HG02973 (cell line): Measurements from ENCODE around the gene PIERCE2.
"Not testable (repeated sequence)": the region's sequence is repeated elsewhere in the genome, so short reads cannot be mapped to it uniquely, and the experiment has no call there.

ENCODE experiments used
- ATAC-seq: cut with Tn5 transposase; IDR thresholded peaks from one replicate; pipeline ENCODE4 v1.9.1; 2021; ENCODE audit warnings: moderate library complexity; ENCODE audit not compliant: unreplicated experiment

The PIERCE2 gene

GRCh38 chr15:55422089-55422488, 13.8 kb downstream of the PIERCE2 start:
- no peak for ATAC-seq

DNA sequence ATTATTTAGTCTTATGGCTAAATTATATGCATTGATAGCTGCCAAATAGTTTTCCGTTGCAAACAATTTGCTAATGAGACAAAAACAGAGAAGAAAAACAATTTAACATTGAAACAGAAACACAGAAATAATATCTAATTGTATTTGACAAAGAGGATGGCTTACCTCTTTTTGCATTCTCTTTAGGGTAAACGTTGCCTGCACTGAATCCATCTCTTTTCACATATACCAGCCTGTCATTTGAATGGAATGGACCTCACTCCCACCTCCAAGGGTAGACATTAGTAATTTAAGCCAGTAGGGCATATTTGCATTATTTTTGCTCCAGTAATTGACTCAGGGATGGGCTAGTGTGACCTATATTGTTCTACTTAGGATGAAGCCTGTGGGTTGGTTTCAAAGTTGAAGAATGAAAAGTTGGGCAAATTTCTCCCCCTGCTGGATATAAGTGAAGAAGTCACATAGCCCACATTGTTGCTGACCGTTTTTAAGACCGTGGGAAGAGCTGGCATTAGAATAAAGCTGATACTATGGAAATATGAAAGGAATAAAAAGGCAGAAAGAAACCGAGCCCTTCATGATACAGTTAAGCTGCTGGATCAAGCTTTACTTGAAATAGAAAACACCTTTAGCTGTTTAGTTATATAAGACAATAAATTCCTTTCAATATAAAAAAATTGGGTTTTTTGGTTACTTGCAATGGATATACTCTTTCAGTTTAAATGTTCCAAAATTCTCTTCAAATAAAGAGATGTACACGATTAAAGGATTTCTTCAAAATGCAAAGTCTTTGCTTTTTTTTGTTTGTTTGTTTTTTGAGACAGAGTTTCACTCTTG, 26.9 kb downstream of the PIERCE2 start:
- ATAC-seq: no peak

- ATAC-seq: not testable (repeated sequence)
Measured at GRCh38 chr15:55443141-55443540, 34.8 kb downstream of the PIERCE2 start.

- ATAC-seq: not testable (repeated sequence)
Measured at GRCh38 chr15:55445936-55446335, 37.6 kb downstream of the PIERCE2 start.

DNA sequence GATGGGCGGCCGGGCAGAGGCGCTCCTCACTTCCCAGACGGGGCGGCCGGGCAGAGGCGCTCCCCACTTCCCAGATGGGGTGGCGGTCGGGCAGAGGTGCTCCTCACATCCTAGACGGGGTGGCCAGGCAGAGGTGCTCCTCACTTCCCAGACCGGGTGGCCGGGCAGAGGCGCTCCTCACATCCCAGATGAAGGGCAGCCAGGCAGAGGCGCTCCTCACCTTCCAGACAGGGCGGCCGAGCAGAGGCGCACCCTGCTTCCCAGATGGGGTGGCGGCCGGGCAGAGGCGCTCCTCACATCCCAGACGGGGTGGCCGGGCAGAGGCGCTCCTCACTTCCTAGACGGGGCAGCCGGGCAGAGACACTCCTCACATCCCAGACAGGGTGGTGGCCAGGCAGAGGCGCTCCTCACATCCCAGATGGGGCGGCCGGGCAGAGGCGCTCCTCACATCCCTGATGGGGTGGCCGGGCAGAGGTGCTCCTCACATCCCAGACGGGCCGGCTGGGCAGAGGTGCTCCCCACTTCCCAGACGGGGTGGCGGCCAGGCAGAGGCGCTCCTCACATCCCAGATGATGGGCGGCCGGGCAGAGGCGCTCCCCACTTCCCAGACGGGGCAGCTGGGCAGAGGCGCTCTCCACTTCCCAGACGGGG, 38.2 kb downstream of the PIERCE2 start:
- ATAC-seq: not testable (repeated sequence)

GRCh38 chr15:55447030-55447394, 38.7 kb downstream of the PIERCE2 start:
- not testable (repeated sequence) for ATAC-seq

GRCh38 chr15:55457401-55458022, 49.2 kb downstream of the PIERCE2 start:
- ATAC-seq: no peak

GRCh38 chr15:55461447-55461846, 53.2 kb downstream of the PIERCE2 start:
- no peak for ATAC-seq

- ATAC-seq: no peak
Measured at GRCh38 chr15:55468321-55468720, 60.0 kb downstream of the PIERCE2 start.
